ENCODE measurements around the gene DKKL1. TPM values are rescaled to one million over a fixed set of nuclear protein-coding genes. Genes with fewer than 3 reads are reported as not detected.

The DKKL1 gene
- polyA plus RNA-seq, 1 donor (not counting 4 experiments of a cell fraction or from before 2014, with no cell fraction given): not detected

DNA sequence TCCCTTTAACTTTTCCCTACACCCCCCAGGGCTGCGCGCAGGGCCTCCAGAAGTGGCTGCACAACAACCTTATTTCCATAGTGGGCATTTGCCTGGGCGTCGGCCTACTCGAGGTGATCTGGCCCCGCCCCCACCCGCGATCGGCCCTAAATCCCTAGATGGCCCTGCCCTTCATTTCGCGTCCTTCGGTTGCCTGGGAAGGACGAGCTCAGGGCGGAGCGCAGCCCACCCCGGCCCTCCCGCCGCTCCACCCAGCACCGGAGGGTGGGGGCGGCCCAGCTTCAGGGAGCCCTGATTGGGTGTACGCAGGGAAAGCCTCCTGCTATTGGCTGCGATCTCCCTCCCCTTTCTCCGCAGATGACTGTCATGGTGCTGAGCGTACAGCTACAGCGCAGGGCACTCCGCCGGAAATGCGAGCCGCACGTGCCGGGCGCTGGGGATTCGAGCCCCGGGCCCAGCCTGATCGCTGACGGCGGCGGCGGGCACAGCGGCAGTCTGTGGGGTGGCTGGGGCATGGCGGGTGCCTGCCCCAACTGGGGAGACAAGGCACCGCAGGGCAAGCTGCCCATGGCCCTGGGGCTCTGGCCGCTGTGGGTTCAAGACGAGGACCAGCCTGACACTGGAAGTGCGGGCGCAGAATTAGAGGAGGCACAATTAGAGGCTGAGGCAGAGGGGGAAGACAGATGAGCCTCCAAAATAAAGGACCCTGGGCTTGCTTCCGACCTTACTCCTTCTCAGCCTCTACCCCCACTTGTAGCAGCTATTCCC is 24.2 kb upstream of the DKKL1 start:
- no peaks in the 10 kb centered on the region for H3K9me1 ChIP-seq (ENCODE audit: control insufficient read depth, extremely low read depth, insufficient read depth, low read length)
- FAIRE-seq (no peak), DNase-seq (ENCODE audit: low read depth, low spot score) (no peak)
- no peak overlapping the region for H3K27ac ChIP-seq (ENCODE audit: control insufficient read depth, insufficient read depth, low read length)
- H4K20me1 ChIP-seq (ENCODE audit: control insufficient read depth, extremely low read depth, insufficient read depth, low read length): no peaks in the 10 kb centered on the region
- H3K36me3 ChIP-seq (ENCODE audit: control insufficient read depth in 2 of 2, extremely low read depth in 1 of 2, insufficient read depth in 2 of 2, low read length in 2 of 2): peaks cover 0 to 8% of the 10 kb centered on the region in 2 experiments
- H3K4me2 ChIP-seq (ENCODE audit: control insufficient read depth, extremely low read depth, insufficient read depth, low read depth, low read length): peak overlapping the region; percentile 83
- dilution Hi-C loops (cut with MboI; ENCODE audit: extremely low pct_ligation_motif_present, low sequenced_read_pairs): no loop called here
- TF ChIP-seq, protein P1, sequence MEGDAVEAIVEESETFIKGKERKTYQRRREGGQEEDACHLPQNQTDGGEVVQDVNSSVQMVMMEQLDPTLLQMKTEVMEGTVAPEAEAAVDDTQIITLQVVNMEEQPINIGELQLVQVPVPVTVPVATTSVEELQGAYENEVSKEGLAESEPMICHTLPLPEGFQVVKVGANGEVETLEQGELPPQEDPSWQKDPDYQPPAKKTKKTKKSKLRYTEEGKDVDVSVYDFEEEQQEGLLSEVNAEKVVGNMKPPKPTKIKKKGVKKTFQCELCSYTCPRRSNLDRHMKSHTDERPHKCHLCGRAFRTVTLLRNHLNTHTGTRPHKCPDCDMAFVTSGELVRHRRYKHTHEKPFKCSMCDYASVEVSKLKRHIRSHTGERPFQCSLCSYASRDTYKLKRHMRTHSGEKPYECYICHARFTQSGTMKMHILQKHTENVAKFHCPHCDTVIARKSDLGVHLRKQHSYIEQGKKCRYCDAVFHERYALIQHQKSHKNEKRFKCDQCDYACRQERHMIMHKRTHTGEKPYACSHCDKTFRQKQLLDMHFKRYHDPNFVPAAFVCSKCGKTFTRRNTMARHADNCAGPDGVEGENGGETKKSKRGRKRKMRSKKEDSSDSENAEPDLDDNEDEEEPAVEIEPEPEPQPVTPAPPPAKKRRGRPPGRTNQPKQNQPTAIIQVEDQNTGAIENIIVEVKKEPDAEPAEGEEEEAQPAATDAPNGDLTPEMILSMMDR (optimal IDR thresholded peaks at IDR 0.05 in 1 of 3, IDR thresholded peaks at IDR 0.05 in 1 of 3, conservative IDR thresholded peaks at IDR 0.05 in 1 of 3; ENCODE audit: extremely low read depth in 1 of 3, insufficient read depth in 2 of 3, low read length in 3 of 3): no peak
- no peak for TF ChIP-seq EZH2 (IDR thresholded peaks at IDR 0.05; ENCODE audit: low read length)
- H3K27me3 ChIP-seq (ENCODE audit: control insufficient read depth, extremely low read depth, insufficient read depth, low read length): peaks cover 16% of the 10 kb centered on the region
- H3K9me3 ChIP-seq (ENCODE audit: control insufficient read depth, low read depth, low read length): no peaks in the 10 kb centered on the region
- peaks cover 3% of the 10 kb centered on the region for H3K4me1 ChIP-seq (ENCODE audit: control insufficient read depth, extremely low read depth, insufficient read depth, low read length)
- peak overlapping the region; percentile 16 to 47 (median 33) for H3K4me3 ChIP-seq (ENCODE audit: control insufficient read depth in 2 of 3, extremely low read depth in 1 of 3, insufficient read depth in 2 of 3, low read depth in 1 of 3, low read length in 3 of 3)
- peak overlapping the region; percentile 77 for H2AFZ ChIP-seq (ENCODE audit: control insufficient read depth, low read length)
- H3K79me2 ChIP-seq (ENCODE audit: control insufficient read depth, insufficient read depth, low read length): no peaks in the 10 kb centered on the region
- H3K9ac ChIP-seq (ENCODE audit: control insufficient read depth, extremely low read depth, insufficient read depth, low read length): no peak overlapping the region

- Histone ChIP-seq H3K79me2 (ENCODE audit: control insufficient read depth, insufficient read depth, low read length) (no peaks in the 10 kb centered on the region), H2AFZ (ENCODE audit: control insufficient read depth, low read length) (no peak overlapping the region), H3K4me2 (ENCODE audit: control insufficient read depth, extremely low read depth, insufficient read depth, low read depth, low read length) (no peak overlapping the region), H3K9me1 (ENCODE audit: control insufficient read depth, extremely low read depth, insufficient read depth, low read length) (no peaks in the 10 kb centered on the region), H3K9me3 (ENCODE audit: control insufficient read depth, low read depth, low read length) (no peaks in the 10 kb centered on the region), H3K4me1 (ENCODE audit: control insufficient read depth, extremely low read depth, insufficient read depth, low read length) (peaks cover 3% of the 10 kb centered on the region), H3K27ac (ENCODE audit: control insufficient read depth, insufficient read depth, low read length) (no peak overlapping the region), H3K4me3 (ENCODE audit: control insufficient read depth in 2 of 3, extremely low read depth in 1 of 3, insufficient read depth in 2 of 3, low read depth in 1 of 3, low read length in 3 of 3) (no peak overlapping the region), H3K9ac (ENCODE audit: control insufficient read depth, extremely low read depth, insufficient read depth, low read length) (no peak overlapping the region), H4K20me1 (ENCODE audit: control insufficient read depth, extremely low read depth, insufficient read depth, low read length) (no peaks in the 10 kb centered on the region), H3K27me3 (ENCODE audit: control insufficient read depth, extremely low read depth, insufficient read depth, low read length) (peaks cover 16% of the 10 kb centered on the region), H3K36me3 (ENCODE audit: control insufficient read depth in 2 of 2, extremely low read depth in 1 of 2, insufficient read depth in 2 of 2, low read length in 2 of 2) (peaks cover 0 to 8% of the 10 kb centered on the region in 2 experiments)
- dilution Hi-C loops (cut with MboI; ENCODE audit: extremely low pct_ligation_motif_present, low sequenced_read_pairs): no loop called here
- TF ChIP-seq, protein P1 (optimal IDR thresholded peaks at IDR 0.05 in 1 of 3, IDR thresholded peaks at IDR 0.05 in 1 of 3, conservative IDR thresholded peaks at IDR 0.05 in 1 of 3; ENCODE audit: extremely low read depth in 1 of 3, insufficient read depth in 2 of 3, low read length in 3 of 3): no peak
- TF ChIP-seq EZH2 (IDR thresholded peaks at IDR 0.05; ENCODE audit: low read length): no peak
- FAIRE-seq (no peak), DNase-seq (ENCODE audit: low read depth, low spot score) (no peak)
These were observed 23.4 kb upstream of the DKKL1 start for GRCh38 chr19:49340069-49340864.

Data from keratinocyte (primary cell).